Stimulated activated CD4-positive, alpha-beta T cell treated with anti-CD3 and anti-CD28 coated beads, Interleukin-4, amount 100 ng/mL, for 1 hour (primary cell): Measurements from ENCODE around the gene AGBL1.

Experiments
- DNase-seq: peaks from one replicate; pipeline ENCODE4 v3.0.0-alpha.2; 2020

AGBL1 gene

GRCh38 chr15:86165265-86166211 lies 85.9 kb downstream of the AGBL1 start:
- no peak for DNase-seq

- DNase-seq = no peak
Observed at GRCh38 chr15:86167841-86168240, 88.2 kb downstream of the AGBL1 start.

- no peak for DNase-seq
Observed at GRCh38 chr15:86178845-86179244, 99.2 kb downstream of the AGBL1 start.

GRCh38 chr15:86183596-86184491 lies 104.2 kb downstream of the AGBL1 start:
- peak; percentile 22 for DNase-seq

GRCh38 chr15:86193716-86194380 lies 114.2 kb downstream of the AGBL1 start:
- no peak for DNase-seq

- DNase-seq = no peak
Observed at GRCh38 chr15:86197770-86198169, 118.1 kb downstream of the AGBL1 start.

- no peak for DNase-seq
Observed at GRCh38 chr15:86199467-86200145, 119.9 kb downstream of the AGBL1 start.

GRCh38 chr15:86201313-86202008 lies 121.8 kb downstream of the AGBL1 start:
- no peak for DNase-seq

- no peak for DNase-seq
Observed at GRCh38 chr15:86203462-86203861, 123.8 kb downstream of the AGBL1 start.

- DNase-seq = no peak
Observed at GRCh38 chr15:86205096-86205495, 125.4 kb downstream of the AGBL1 start.

GRCh38 chr15:86213420-86213819 lies 133.7 kb downstream of the AGBL1 start:
- no peak for DNase-seq

- DNase-seq = no peak
Observed at GRCh38 chr15:86213888-86214287, 134.2 kb downstream of the AGBL1 start.

- no peak for DNase-seq
Observed at GRCh38 chr15:86221119-86221518, 141.4 kb downstream of the AGBL1 start.

GRCh38 chr15:86229306-86229705 lies 149.6 kb downstream of the AGBL1 start:
- no peak for DNase-seq

- DNase-seq = no peak
Observed at GRCh38 chr15:86229936-86230335, 150.3 kb downstream of the AGBL1 start.

- DNase-seq = peak; percentile 22
Observed at GRCh38 chr15:86231864-86232721, 152.4 kb downstream of the AGBL1 start.

GRCh38 chr15:86235667-86236066 lies 156.0 kb downstream of the AGBL1 start:
- no peak for DNase-seq

- DNase-seq = no peak
Observed at GRCh38 chr15:86236356-86237110, 156.9 kb downstream of the AGBL1 start.

- DNase-seq = no peak
Observed at GRCh38 chr15:86237111-86237500, 157.4 kb downstream of the AGBL1 start.
